ENCODE data around the gene TMPRSS11B. TPM values are rescaled to one million over a fixed set of nuclear protein-coding genes. Genes with fewer than 3 reads are reported as not detected.

The TMPRSS11B gene
- total RNA-seq, result not detected in 2 replicates

GRCh38 chr4:68245594-68245993, at the start of gene TMPRSS11B:
Gene TMPRSS11B (minus strand): TSS chr4:68245694. CDS start chr4:68245558, 136 bp downstream.

Other genes with a start within 250 kb of the TMPRSS11B start
- not detected in 2 replicates for gene TMPRSS11F, start 115.8 kb downstream of the TMPRSS11B start, total RNA-seq
- gene YTHDC1, start 104.4 kb upstream of the TMPRSS11B start, total RNA-seq, result 35.5 and 42.8 TPM in 2 replicates
- not detected in 2 replicates for gene TMPRSS11E, start 201.8 kb upstream of the TMPRSS11B start, total RNA-seq